ENCODE results near the gene ZNF514. TPM values are rescaled to one million over a fixed set of nuclear protein-coding genes. Genes with fewer than 3 reads are reported as not detected.

Gene ZNF514
- total and polyA plus RNA-seq, 2 of the 8 experiments (the other 6 are each of a cell fraction or from before 2014, with no cell fraction given): 5.3 to 13.3 TPM

GRCh38 chr2:95121093-95121406, 38.6 kb downstream of the ZNF514 start (continued):
- TF ChIP-seq TCF12 (IDR thresholded peaks at IDR 0.05; ENCODE audit: low read depth, low read length): no peak
- no peak for TF ChIP-seq EZH2 (IDR thresholded peaks at IDR 0.05; ENCODE audit: low read depth, low read length, severe bottlenecking)
- no peak for TF ChIP-seq TAF1 (IDR thresholded peaks at IDR 0.05; ENCODE audit: low read depth, low read length)

All from H1 (cell line).